ENCODE results near the gene TSR1.
"Not testable (repeated sequence)": the region's sequence is repeated elsewhere in the genome, so short reads cannot be mapped to it uniquely, and the experiment has no call there.

The TSR1 gene

DNA sequence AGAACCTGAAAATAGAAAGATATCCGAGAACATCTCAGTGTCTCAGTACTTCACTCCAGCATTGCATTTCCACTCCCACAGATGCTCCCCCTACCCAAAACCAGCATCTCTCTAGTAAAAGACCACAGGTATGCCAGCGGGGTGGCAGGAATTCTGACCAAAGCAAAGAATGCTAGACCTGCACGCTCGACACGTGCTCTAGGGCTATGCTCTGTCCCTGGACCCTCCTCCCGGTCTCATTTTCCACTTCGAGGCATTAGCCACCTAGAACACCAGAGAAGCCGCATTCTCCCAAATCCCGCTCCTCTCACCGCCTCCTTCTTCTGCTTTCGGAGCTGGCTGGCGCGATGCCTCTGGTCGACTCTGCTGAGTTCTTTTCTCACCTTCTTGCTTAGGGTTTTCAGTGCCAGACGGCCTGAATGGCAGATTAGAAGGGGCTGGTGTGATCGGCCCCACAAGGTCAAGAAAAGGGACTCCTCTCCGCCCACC is 487 bp downstream of the TSR1 start:
- DNase-seq, result no peak

DNA sequence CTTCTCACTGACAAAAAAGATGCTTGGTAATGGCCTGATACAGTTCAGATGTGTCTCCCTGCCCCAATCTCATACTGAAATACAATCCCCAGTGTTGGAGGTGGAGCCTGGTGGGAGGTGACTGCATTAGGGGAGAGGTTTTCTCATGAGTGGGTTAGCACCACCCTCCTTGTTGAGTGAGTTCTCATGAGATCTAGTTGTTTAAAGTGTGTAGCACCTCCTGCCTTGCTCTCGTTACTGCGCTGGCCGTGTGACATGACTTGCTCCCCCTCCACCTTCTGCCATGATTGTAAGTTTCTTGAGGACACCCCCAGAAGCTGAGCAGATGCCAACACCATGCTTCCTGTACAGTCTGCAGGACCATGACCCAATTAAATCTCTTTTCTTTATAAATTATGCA is 5.0 kb downstream of the TSR1 start:
- DNase-seq, result no peak

DNA sequence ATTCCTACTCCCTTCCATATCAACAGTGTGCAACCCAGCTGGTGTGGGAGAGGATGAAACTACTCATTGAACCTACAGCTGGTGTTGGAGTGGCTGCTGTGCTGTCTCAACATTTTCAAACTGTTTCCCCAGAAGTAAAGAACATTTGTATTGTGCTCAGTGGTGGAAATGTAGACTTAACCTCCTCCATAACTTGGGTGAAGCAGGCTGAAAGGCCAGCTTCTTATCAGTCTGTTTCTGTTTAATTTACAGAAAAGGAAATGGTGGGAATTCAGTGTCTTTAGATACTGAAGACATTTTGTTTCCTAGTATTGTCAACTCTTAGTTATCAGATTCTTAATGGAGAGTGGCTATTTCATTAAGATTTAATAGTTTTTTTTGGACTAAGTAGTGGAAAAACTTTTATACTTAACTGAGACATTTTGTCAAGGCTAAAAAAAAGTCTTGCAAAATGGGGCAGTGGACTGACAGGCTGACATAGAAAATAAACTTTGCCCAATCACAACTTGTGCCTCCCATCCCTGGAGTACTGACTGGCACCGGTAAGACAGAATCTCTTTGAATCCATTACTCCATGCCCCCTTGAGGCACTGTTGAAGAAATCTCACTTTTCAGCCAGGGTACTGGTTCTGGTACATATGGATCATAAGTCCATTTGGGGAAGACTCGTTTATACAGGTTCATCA is 12.5 kb downstream of the TSR1 start:
- DNase-seq, result no peak

DNA sequence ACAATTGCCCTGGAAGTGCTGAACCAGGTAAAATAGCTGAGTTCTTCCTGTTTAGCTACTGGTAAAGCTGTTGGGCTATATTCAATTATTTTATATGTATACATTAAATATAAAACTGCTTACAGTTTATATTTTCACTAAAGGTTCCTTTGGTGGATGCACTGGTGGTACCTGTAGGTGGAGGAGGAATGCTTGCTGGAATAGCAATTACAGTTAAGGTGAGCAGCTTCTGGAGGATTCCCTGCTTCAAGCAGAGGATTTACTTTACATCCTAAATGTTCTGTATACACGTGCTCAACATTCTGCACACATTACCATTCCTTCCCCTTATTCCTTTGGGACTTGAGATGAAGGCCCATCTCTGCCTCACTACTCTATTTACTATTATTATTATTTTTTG is 14.9 kb downstream of the TSR1 start:
- DNase-seq, result no peak

DNA sequence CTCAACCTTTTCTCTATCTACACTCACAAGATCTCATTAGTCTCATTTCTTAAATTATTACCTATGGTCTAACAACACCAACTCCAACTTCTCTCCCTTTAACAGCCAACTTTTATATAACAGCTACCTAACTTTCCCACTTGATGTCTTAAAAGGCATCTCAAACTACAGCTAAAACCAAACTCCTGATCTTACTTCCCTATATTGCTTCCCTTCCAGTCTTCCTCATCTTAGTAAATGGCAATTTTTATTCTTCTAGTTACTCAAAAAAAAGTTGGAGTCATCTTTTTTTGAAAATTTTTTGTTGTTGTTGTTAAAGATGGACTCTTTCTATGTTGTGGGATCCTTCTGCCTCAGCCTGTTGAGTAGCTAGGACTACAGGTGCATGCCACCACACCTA is 17.2 kb downstream of the TSR1 start:
- no peak for DNase-seq

DNA sequence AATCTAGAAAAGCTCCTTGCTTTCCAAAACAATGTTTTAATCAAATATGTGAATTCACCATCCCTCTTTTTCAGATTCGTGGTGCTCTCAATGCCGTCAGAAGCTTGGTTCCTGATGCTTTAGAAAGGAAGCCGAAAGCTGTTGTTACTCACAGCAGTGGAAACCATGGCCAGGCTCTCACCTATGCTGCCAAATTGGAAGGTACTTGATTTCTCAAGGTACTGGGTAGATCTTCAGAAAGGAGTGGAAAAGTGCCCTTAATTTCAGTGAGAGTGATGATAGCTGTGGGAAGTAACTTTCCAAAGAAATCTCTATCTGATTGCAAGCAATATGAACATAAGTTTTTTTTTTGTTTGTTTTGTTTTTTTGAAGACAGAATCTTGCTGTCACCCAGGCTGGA is 18.5 kb downstream of the TSR1 start:
- no peak for DNase-seq

DNA sequence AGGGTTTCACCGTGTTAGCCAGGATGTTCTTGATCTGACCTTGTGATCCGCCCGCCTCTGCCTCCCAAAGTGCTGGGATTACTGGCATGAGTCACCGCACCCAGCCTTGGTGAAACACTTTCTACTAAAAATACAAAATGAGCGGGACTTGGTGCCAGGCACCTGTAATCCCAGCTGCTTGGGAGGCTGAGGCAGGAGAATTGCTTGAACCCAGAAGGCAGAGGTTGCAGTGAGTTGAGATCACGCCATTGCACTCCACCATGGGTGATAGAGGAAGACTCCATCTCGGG is 19.4 kb downstream of the TSR1 start:
- DNase-seq, result not testable (repeated sequence)

DNA sequence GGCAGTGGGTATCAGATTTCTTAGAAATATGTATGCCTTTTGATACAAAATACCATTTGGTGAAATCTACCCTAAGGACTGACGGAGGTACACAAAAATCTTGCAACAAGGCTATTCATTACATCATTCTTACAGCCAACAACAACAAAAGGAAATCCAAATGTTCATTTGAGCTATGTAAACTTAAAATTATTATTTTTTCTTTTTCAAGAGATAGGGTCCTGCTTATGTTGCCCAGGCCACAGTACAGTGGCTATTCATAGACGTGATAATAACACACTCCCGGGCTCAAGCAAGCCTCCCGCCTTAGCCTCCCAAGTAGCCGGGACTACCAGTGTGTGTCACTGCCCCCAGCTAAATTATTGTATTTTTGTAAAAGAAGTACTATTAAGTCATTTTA is 23.5 kb downstream of the TSR1 start:
- DNase-seq, result no peak

DNA sequence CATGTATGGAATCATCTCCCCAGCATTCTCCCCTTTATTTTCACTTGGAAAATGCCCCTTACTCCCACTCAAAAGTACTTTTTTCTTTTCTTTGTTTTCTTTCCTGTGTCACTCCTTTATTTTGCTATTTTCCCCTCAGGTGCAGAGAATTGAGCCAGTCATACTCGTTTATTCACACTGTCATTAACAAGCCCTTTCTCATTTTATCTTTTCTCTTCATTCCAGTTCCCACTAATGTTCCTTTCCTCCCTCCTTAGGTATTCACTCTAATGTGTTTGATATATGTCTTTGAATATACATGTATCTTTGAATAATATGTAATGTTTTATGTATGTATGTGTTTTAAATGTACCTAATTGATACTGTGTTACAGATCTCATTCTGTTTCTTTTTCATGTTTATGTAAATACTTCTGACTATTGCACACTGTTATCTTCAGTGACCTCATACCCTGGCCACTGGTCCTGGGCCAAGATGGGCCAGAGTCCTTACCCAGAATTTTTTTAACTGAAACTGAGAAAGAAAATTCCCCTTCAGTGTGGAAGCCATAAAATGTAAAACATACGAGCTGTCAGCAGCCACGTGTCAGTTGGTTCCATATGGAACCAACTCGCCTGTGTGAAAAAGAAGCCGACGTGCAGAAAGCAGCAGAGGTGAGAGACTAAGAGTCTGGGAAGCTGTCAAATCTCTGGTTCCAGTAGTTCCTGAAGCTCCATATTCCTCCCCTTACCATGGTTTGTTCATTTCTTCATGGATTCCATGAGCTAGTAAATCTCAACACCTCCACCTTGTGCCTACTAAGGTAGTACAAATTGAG is 26.7 kb downstream of the TSR1 start:
- no peak for DNase-seq

DNA sequence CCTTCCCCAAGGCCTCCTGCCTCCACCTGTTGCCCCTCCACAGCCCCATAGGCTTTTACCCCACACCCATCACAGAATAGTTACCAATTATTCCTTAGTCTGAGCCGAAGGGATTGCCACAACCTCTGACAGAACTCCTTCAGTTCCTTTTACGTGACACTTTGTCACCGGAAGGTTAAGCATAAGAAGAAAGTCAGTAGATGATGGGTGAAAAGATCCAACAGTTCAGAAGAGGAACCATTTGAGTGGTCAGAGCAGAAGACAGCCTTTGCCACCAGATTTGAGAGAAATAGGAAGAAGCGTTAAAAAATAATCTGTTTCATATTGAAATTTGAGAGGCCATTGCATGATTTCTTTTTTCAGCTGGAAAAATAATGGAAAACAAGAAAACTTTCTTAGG is 31.3 kb downstream of the TSR1 start:
- no peak for DNase-seq

DNA sequence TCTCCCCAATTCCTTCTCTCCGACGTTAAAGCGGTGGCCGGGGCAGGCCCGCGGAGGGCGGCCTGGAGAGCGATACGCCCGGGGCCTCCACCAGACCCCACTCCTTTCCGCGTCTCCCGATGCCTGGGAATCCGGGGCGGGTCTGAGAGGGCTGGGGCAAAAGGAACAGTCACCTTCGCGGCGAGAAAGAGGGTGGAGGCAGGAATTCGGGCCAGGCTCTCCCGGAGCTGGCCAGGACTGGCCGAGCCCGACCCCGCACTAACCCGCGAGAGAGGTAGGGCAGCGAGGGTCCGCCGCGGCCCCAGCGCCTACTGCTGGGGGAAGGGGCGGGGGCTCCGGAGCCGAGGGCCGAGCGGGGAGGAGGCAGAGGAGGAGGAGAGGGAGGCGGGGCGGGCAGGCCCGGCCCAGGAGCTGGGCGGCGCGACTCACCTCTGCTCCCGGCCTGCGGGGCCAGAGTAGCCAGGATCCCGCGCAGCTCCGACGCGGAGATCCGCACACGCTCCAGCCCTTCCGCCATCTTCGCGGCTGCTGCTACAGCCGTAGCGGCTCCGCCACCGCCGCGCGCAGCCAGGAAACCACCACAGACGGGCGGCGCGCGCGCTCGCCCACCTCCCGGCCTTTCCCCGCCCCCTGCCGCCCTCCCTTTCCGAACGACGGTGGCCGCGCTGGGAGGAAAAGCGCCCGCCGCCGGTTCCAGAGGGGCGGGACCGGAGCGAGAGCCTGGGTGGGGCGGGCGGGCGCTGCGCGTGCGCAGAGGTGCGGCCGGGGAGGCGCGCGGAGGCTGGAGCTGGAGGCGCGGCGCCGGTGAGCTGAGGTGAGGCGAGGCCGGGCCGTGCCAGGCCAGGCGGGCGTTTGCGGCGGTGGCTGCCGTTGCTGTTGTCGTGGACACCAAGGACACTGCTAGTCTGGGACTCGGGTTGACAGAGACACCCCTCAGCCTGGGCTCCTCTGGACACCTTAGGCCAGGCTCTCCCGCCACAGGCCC is 32.8 kb downstream of the TSR1 start, which contains the start of the genes SMG6 and SRR:
Gene SMG6 (minus strand): TSS at position 582 of the 985 bp plus-strand sequence. CDS start 65 bp downstream, at position 517.
Gene SRR (plus strand): TSS at position 747 of the 985 bp plus-strand sequence. CDS start 11,611 bp downstream, outside the sequence.
- DNase-seq, result peak; percentile 60

DNA sequence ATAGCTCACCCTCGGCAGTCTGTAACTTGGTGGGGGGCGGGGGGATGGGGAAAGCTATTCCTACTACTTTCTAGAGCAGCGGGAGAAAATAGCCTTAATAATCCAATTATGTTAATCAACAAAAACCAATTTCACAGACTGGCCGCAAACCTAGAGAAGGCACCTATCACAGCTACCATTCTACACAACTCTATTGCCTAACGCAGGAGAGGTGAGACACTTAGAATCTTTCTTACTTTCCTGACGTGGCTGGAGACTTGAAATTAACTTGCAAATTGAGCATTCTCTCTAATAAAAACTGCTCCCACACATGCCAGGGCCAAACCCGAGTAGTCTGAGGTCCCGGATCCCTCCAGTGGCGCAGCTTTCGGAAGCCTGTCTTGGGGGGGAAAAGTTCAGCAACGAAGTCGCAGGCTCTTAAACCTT is 33.5 kb downstream of the TSR1 start:
- DNase-seq, result no peak

DNA sequence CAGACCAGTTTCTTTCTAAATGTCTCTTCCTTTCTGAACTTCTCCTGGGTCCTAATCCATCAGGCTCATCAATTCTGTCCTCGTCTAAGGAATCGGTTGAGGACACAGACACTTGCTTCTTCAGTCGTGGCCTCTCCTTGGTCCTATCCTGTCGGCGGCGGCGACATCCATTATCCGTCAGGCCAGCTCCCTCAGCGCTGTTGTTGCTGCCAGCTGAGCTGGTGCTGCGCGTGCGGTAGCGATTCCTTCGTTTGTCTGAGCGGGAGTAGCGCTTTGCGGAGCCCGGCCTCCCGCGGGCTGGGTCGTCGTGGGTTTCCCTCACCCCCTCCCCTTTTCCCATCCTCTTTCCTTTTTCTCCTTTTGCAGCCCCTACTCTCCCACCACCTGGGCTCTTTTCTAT is 36.5 kb downstream of the TSR1 start:
- no peak for DNase-seq

DNA sequence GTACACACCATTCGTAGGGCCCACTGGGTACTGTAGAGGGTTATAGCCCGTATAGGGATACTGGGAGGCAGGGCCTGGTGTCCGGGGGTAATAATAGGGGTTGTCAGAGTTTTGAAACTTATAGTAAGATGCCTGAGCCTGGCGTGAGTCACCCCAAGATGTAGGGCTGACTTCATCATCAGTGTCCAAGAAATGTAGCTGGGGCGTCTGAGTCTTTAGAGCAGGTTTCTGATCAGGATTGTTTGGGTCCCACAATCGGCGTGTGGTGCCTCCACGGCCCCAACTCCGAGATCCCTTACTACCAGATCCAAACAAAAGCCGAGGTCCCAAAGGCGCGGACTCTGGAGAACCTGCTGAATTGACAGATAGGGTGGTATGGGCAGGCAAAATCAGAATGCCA is 37.1 kb downstream of the TSR1 start:
- no peak for DNase-seq

DNA sequence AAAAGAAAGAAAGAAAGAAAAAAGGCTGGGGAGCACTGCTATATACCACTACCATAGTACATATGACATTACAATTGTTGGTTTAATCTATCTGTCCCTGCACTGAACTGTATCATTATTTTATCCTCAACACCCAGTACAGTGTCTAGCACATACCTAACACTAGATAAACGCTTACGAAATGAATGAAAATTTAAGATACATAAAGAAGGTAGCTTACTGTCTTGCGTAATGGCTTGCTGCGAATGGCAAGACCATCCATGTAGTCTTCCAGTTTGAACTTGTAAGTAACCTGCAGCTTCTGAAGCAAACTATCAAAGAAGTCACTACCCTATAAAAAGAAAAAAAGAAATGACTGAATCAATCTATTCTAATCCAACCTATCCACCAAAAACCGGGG is 39.2 kb downstream of the TSR1 start:
- no peak for DNase-seq

DNA sequence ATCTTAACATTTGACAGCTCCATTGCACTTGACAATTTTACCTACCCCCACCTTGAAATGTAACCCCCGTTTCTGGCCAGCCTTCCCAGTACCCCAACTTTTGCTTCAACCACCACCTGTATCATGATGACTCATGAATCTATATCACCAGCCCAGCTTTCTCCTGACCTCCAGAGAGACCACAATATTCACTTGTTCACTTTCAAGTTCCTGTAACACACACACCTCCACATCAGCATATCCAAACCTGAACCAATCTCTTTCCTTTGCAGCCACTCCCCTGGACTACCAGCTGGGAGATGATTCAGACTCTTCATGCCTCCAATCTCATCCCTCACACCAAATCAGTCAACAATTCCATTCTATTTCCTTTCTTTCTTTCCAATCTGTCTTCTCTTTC is 40.7 kb downstream of the TSR1 start:
- DNase-seq, result no peak

DNA sequence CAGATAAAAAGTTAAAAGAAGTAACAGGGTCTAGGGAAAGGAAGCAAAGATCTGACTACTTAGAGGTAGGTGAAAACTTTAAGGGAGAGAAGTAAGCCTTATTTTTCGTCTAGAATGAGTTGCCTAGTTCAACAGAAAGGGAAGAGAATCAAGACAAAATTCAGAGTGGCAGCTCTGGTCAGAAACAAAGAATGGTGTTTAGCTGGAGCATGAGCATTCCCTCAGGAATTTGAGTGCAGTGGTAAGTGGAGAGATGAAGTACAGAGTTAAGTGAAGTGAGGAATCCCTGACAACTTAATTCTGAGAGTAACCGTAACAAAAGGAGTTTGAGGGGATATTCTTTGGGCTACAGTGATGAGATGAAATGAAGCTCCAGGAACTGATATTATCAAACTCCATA is 44.2 kb downstream of the TSR1 start:
- no peak for DNase-seq

DNA sequence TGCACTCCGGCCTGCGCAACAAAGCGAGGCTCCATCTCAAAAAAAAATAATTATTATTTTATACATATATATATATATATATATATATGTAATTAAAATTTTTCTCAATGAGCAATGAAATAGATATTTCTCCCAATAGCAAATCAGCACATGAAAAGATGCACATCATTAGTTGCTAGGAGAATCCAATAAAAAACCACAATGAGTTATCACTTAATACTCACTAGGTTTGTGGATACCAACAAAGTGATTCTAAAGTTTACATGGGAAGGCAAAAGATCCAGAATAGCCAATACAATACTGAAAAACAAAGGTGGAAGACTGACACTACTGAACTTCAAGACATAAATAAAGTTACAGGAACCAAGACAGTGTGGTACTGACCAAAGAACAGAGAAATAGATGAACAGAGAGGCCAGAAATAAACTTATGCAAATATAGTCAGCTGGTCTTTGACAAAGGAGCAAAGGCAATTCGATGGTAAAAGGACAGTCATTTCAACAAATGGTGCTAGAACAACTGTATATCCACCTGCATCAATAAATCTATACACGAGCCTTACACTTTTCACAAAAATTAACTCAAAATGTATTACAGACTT is 46.3 kb downstream of the TSR1 start:
- DNase-seq, result no peak

DNA sequence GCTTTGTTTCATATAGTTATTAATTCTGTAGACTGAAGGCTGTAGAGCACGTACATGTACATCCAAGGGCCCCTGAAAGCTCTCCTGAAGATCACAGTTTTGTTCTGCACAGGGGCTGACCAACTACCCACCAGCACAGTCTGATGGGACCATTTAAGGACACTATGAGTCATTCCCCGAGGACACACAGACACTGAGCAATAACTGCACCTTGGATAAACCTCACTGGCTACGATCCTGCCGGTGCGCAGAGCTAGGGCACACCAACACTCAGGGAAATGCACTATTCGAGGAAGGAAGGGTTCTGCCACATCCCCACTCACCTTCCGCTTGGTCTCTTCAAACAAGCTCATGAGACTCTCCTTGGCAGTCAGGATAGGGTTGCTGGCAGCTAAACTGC is 53.0 kb downstream of the TSR1 start:
- DNase-seq, result no peak

DNA sequence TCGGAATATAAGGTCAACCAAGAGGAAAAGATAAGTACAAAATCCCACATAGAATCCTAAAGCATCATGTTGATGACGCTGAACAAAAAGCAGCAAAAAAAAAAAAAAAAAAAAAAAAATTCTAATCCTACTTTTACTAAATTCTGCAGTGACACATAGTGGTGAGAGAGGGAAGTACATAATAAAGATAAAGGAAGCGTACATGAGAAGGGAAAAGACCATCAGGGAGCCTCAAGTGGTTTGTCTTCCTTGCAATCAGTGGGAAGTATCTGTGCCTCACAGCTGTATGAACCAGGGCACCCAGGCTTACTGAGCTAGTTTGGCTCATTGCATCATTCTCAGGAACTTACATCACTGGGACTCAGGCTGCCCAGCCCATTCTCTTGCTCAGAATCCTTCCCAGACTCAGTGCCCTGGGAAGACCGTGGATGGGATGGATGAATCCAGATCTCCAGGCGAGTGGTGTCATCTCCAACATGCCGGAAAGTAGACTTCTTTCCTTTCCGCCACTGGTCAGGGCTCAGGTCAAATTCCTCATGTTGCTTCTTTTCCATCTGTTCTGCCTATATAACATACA is 53.9 kb downstream of the TSR1 start:
- peak; percentile 15 for DNase-seq

DNA sequence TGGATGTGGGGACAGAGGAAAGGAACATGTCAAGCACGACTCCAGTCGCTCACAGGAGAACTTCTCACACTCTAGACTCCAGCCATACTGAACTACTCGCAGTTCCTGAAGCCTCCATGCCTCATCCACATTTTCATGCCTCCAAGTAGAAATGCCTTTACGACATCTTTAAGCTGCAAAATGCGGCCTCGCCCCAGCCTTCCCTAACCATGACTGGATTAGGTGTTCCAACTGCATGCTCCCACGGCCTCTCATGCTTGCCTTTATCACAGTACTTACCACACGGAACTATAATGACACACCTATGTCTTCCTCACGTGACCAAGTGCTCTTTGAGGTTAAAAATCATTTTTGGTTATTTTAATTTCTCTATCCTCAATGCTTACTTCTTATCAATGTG is 56.5 kb downstream of the TSR1 start:
- no peak for DNase-seq

DNA sequence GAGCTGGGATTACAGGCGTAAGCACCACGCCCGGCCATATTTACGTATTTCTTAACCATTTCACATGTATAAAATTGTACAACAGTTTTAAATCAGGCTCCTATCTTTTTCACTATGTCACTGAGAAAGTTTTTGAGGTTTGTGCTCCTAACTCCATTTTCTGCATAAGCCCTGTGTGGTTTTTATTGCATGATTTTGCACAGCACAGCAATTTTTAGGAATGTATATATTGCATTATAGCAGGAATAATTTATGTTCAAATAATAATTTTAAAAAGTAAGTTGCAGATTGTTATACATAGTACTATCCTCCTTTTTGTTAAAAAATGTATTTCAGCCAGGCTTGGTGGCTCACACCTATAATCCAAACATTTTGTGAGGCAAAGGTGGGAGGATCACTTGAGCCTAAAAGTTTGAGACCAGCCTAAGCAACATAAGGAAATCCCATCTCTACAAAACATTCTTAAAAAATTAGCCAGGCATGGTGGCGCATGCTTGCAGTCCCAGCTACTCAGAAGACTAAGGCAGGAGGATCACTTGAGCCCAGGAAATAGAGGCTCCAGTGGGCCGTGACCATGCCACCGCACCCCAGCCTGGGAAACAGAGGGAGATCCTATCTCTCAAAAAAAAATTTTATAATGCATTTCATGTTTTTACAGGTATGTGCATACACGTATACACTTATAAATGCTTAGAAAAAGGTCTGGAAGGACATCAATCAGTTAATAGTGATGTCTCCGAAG is 58.7 kb downstream of the TSR1 start:
- DNase-seq, result no peak

All from NCI-H510A treated with DMSO at 0.1 percent for 48 hours (cell line).